ENCODE measurements around the gene MSMB.
"Not testable (repeated sequence)": the region's sequence is repeated elsewhere in the genome, so short reads cannot be mapped to it uniquely, and the experiment has no call there.

Gene MSMB

DNA sequence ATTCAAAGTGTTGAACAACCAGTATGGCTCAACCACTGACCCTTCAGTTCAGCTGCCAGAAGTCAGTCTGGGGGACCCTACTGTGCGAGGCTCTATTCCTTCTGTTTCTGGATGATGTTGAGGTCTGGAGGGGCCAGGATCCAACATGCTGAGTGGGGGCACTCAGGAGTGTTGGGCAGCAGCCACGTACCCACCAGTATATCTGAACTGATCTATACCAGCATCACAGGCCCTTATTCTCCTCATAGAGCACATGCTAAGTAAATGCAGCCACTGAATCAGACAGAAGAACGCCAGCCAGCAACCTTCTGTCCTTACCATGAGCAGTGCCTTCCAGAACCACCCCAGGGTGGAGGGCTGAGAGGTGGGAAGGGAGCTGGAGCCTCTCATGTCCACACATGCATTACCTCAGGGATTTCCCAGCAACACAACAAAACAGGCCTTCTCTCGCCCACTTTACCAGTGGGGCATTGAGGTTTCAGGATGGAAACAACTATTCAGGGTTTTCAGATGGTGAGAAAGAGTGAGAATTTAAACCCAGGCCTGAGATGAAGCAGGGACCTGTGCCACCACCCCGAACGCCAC is 6.8 kb upstream of the MSMB start:
- H3K4ac ChIP-seq (ENCODE audit: low read length), result no peak overlapping the region
- H3K4me1 ChIP-seq (ENCODE audit: control insufficient read depth in 2 of 2, insufficient read depth in 1 of 2, low read depth in 1 of 2, low read length in 2 of 2), result peaks cover 0 to 7% of the 10 kb centered on the region in 2 donors
- no peaks in the 10 kb centered on the region for H3K9me3 ChIP-seq (replicated peaks in 1 of 2; ENCODE audit: control insufficient read depth in 2 of 2, insufficient read depth in 1 of 2, low read depth in 1 of 2, low read length in 2 of 2)
- H3K27me3 ChIP-seq (ENCODE audit: control insufficient read depth in 3 of 3, insufficient read depth in 3 of 3, low read depth in 1 of 3, low read length in 3 of 3), result peaks cover 0 to 9% (median 0%) of the 10 kb centered on the region in 3 experiments
- no peak overlapping the region for H4K91ac ChIP-seq (ENCODE audit: low read depth, low read length, poor library complexity)
- H2BK15ac ChIP-seq (ENCODE audit: low read length), result no peak overlapping the region
- no peak overlapping the region for H2AK5ac ChIP-seq (ENCODE audit: low read depth, low read length)
- no peak overlapping the region for H3K23ac ChIP-seq (ENCODE audit: low read depth, low read length, poor library complexity)
- H4K8ac ChIP-seq (ENCODE audit: low read depth, low read length), result no peak overlapping the region
- H2BK5ac ChIP-seq (ENCODE audit: low read length), result no peak overlapping the region
- H3K27ac ChIP-seq (replicated peaks; ENCODE audit: low read length), result no peak overlapping the region
- no CpG with 5 or more reads among the region's 6 CpGs for WGBS, 2 donors (ENCODE audit: extremely low coverage in 2 of 2, insufficient read length in 2 of 2, insufficient replicate concordance in 1 of 2)
- peak overlapping the region; percentile 0 for H3K18ac ChIP-seq (ENCODE audit: low read length)
- H2AFZ ChIP-seq (ENCODE audit: low read length), result peak overlapping the region; percentile 25
- H3K79me1 ChIP-seq (ENCODE audit: low read depth, low read length), result no peaks in the 10 kb centered on the region
- H3K36me3 ChIP-seq (replicated peaks in 1 of 2; ENCODE audit: control insufficient read depth in 2 of 2, insufficient read depth in 2 of 2, low read length in 2 of 2), result no peaks in the 10 kb centered on the region
- no peak overlapping the region for H3K4me2 ChIP-seq (ENCODE audit: insufficient read depth, low read length, poor library complexity, severe bottlenecking)
- H2BK12ac ChIP-seq (ENCODE audit: low read length), result no peak overlapping the region
- H2BK120ac ChIP-seq (ENCODE audit: low read depth, low read length), result no peak overlapping the region
- no peak overlapping the region for H3K4me3 ChIP-seq (ENCODE audit: low read length in 2 of 2)
- H3K9ac ChIP-seq (ENCODE audit: low read depth, low read length, poor library complexity), result no peak overlapping the region
- no peak overlapping the region for H3K14ac ChIP-seq (ENCODE audit: low read length)
- DNase-seq (ENCODE audit: low spot score), result no peak

- Histone ChIP-seq H3K14ac (ENCODE audit: low read length) (no peak overlapping the region), H2AK5ac (ENCODE audit: low read depth, low read length) (no peak overlapping the region), H2AFZ (ENCODE audit: low read length) (peak overlapping the region; percentile 25), H2BK15ac (ENCODE audit: low read length) (no peak overlapping the region), H3K27me3 (ENCODE audit: control insufficient read depth in 3 of 3, insufficient read depth in 3 of 3, low read depth in 1 of 3, low read length in 3 of 3) (peaks cover 0 to 15% (median 0%) of the 10 kb centered on the region in 3 experiments), H3K79me1 (ENCODE audit: low read depth, low read length) (no peaks in the 10 kb centered on the region), H3K23ac (ENCODE audit: low read depth, low read length, poor library complexity) (no peak overlapping the region), H2BK5ac (ENCODE audit: low read length) (no peak overlapping the region), H3K18ac (ENCODE audit: low read length) (no peak overlapping the region), H4K91ac (ENCODE audit: low read depth, low read length, poor library complexity) (no peak overlapping the region), H3K4me2 (ENCODE audit: insufficient read depth, low read length, poor library complexity, severe bottlenecking) (no peak overlapping the region), H3K27ac (replicated peaks; ENCODE audit: low read length) (no peak overlapping the region), H3K9ac (ENCODE audit: low read depth, low read length, poor library complexity) (no peak overlapping the region), H4K8ac (ENCODE audit: low read depth, low read length) (no peak overlapping the region), H2BK12ac (ENCODE audit: low read length) (no peak overlapping the region), H2BK120ac (ENCODE audit: low read depth, low read length) (no peak overlapping the region), H3K4me1 (ENCODE audit: control insufficient read depth in 2 of 2, insufficient read depth in 1 of 2, low read depth in 1 of 2, low read length in 2 of 2) (peaks cover 0 to 7% of the 10 kb centered on the region in 2 donors), H3K36me3 (replicated peaks in 1 of 2; ENCODE audit: control insufficient read depth in 2 of 2, insufficient read depth in 2 of 2, low read length in 2 of 2) (no peaks in the 10 kb centered on the region), H3K4ac (ENCODE audit: low read length) (no peak overlapping the region), H3K9me3 (replicated peaks in 1 of 2; ENCODE audit: control insufficient read depth in 2 of 2, insufficient read depth in 1 of 2, low read depth in 1 of 2, low read length in 2 of 2) (no peaks in the 10 kb centered on the region), H3K4me3 (ENCODE audit: low read length in 2 of 2) (no peak overlapping the region)
- no CpG with 5 or more reads among the region's 7 CpGs for WGBS, 2 donors (ENCODE audit: extremely low coverage in 2 of 2, insufficient read length in 2 of 2, insufficient replicate concordance in 1 of 2)
- no peak for DNase-seq (ENCODE audit: low spot score)
Observed at GRCh38 chr10:46052057-46052790, 6.2 kb upstream of the MSMB start.

DNA sequence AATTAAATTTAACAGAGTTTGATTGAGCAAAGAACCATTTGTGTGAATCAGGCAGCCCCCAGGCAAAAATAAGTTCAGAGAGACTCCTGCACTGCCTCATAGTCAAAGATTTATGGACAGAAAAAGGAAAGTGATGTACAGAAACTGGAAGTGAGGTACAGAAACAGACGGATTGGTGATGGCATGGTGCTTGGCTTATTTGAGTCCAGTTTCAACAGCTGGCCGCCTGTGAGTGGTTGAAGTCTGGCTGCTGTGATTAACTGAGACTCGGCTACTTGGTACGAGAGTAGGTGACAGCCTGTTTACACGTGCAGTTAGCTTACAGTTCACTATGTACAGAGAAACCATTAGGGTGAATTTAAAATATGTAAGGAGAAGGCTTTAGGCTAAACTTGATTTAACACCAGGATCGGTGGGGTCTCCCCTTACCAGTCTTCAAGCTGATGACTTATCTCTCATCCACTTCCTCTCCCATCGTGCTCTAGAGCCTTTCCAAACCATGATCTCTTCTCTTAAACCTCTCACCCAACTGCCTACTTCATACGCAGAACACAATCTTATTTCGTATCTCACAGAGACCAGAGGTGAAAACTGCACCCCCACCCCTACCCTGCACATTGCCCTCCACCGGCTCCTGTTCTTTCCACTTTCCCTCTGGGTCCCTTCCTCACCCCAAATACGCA is 5.0 kb upstream of the MSMB start:
- Histone ChIP-seq H3K18ac (ENCODE audit: low read length) (no peak overlapping the region), H3K4me1 (ENCODE audit: control insufficient read depth in 2 of 2, insufficient read depth in 1 of 2, low read depth in 1 of 2, low read length in 2 of 2) (peaks cover 0 to 7% of the 10 kb centered on the region in 2 donors), H3K9ac (ENCODE audit: low read depth, low read length, poor library complexity) (no peak overlapping the region), H2AK5ac (ENCODE audit: low read depth, low read length) (no peak overlapping the region), H3K4me2 (ENCODE audit: insufficient read depth, low read length, poor library complexity, severe bottlenecking) (no peak overlapping the region), H2BK120ac (ENCODE audit: low read depth, low read length) (no peak overlapping the region), H3K9me3 (replicated peaks in 1 of 2; ENCODE audit: control insufficient read depth in 2 of 2, insufficient read depth in 1 of 2, low read depth in 1 of 2, low read length in 2 of 2) (no peaks in the 10 kb centered on the region), H3K79me1 (ENCODE audit: low read depth, low read length) (no peaks in the 10 kb centered on the region), H3K36me3 (replicated peaks in 1 of 2; ENCODE audit: control insufficient read depth in 2 of 2, insufficient read depth in 2 of 2, low read length in 2 of 2) (no peaks in the 10 kb centered on the region), H3K4me3 (ENCODE audit: low read length in 2 of 2) (no peak overlapping the region), H3K27ac (replicated peaks; ENCODE audit: low read length) (no peak overlapping the region), H2BK5ac (ENCODE audit: low read length) (no peak overlapping the region), H2BK15ac (ENCODE audit: low read length) (no peak overlapping the region), H4K91ac (ENCODE audit: low read depth, low read length, poor library complexity) (no peak overlapping the region), H3K23ac (ENCODE audit: low read depth, low read length, poor library complexity) (no peak overlapping the region), H3K27me3 (ENCODE audit: control insufficient read depth in 3 of 3, insufficient read depth in 3 of 3, low read depth in 1 of 3, low read length in 3 of 3) (peaks cover 0 to 21% (median 0%) of the 10 kb centered on the region in 3 experiments), H2BK12ac (ENCODE audit: low read length) (no peak overlapping the region), H4K8ac (ENCODE audit: low read depth, low read length) (no peak overlapping the region), H3K4ac (ENCODE audit: low read length) (no peak overlapping the region), H3K14ac (ENCODE audit: low read length) (no peak overlapping the region), H2AFZ (ENCODE audit: low read length) (no peak overlapping the region)
- DNase-seq (ENCODE audit: low spot score), result no peak
- WGBS, 2 donors (ENCODE audit: extremely low coverage in 2 of 2, insufficient read length in 2 of 2, insufficient replicate concordance in 1 of 2), result no CpG with 5 or more reads among the region's 11 CpGs

DNA sequence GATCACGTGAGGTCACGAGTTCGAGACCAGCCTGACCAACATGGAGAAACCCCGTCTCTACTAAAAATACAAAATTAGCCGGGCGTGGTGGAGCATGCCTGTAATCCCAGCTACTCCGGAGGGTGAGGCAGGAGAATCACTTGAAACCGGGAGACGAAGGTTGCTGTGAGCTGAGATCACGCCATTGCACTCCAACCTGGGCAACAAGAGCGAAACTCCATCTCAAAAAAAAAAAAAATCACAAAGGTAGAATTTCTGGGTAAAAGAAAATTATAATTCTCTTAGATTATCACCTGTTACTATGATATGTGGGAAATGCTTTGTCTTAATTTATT is 3.4 kb upstream of the MSMB start:
- WGBS, 2 donors (ENCODE audit: extremely low coverage in 2 of 2, insufficient read length in 2 of 2, insufficient replicate concordance in 1 of 2), result no CpG with 5 or more reads among the region's 11 CpGs
- not testable (repeated sequence) for H4K8ac ChIP-seq (ENCODE audit: low read depth, low read length); H3K9me3 ChIP-seq (replicated peaks in 1 of 2; ENCODE audit: control insufficient read depth in 2 of 2, insufficient read depth in 1 of 2, low read depth in 1 of 2, low read length in 2 of 2); H3K4me2 ChIP-seq (ENCODE audit: insufficient read depth, low read length, poor library complexity, severe bottlenecking); DNase-seq (ENCODE audit: low spot score); H3K23ac ChIP-seq (ENCODE audit: low read depth, low read length, poor library complexity); H2BK5ac ChIP-seq (ENCODE audit: low read length); H3K79me1 ChIP-seq (ENCODE audit: low read depth, low read length); H3K18ac ChIP-seq (ENCODE audit: low read length); H4K91ac ChIP-seq (ENCODE audit: low read depth, low read length, poor library complexity); H2AK5ac ChIP-seq (ENCODE audit: low read depth, low read length); H2BK15ac ChIP-seq (ENCODE audit: low read length); H2BK12ac ChIP-seq (ENCODE audit: low read length); H3K4me1 ChIP-seq (ENCODE audit: control insufficient read depth in 2 of 2, insufficient read depth in 1 of 2, low read depth in 1 of 2, low read length in 2 of 2); H3K4ac ChIP-seq (ENCODE audit: low read length); H3K36me3 ChIP-seq (replicated peaks in 1 of 2; ENCODE audit: control insufficient read depth in 2 of 2, insufficient read depth in 2 of 2, low read length in 2 of 2); H3K4me3 ChIP-seq (ENCODE audit: low read length in 2 of 2); H3K27ac ChIP-seq (replicated peaks; ENCODE audit: low read length); H2BK120ac ChIP-seq (ENCODE audit: low read depth, low read length); H3K14ac ChIP-seq (ENCODE audit: low read length); H3K9ac ChIP-seq (ENCODE audit: low read depth, low read length, poor library complexity); H2AFZ ChIP-seq (ENCODE audit: low read length)
- peaks cover 0 to 22% (median 0%) of the 10 kb centered on the region in 3 experiments for H3K27me3 ChIP-seq (ENCODE audit: control insufficient read depth in 3 of 3, insufficient read depth in 3 of 3, low read depth in 1 of 3, low read length in 3 of 3)
